GM23338 (cell line): ENCODE measurements around the gene HS6ST1. TPM values are rescaled to one million over a fixed set of nuclear protein-coding genes. Genes with fewer than 3 reads are reported as not detected.

Source experiments
- ATAC-seq: fragments of 200-7000 bp; cut with Tn5 transposase; 3 replicates; pipeline ENCODE4 v1.9.1; 2020
- DNase-seq: peaks from one replicate; pipeline ENCODE4 v3.0.0-alpha.2; 2015; ENCODE audit warnings: low spot score
- H2AFZ ChIP-seq: fragments of 200-600 bp; sonication (generic); 2 replicates; pipeline ENCODE4 v1.8.0; 2016; ENCODE audit warnings: antibody characterized with exemption, mild to moderate bottlenecking, moderate library complexity
- H3F3A ChIP-seq: fragments of 200-600 bp; sonication (generic); replicated peaks from 2 replicates; pipeline ENCODE4 v1.8.0; 2017; ENCODE audit warnings: antibody characterized with exemption, mixed run types, low read depth
- H3K27ac ChIP-seq: fragments of 200-600 bp; sonication (generic); 2 replicates; pipeline ENCODE4 v1.6.1; 2016; ENCODE audit warnings: low read depth
- H3K27me3 ChIP-seq: fragments of 200-600 bp; sonication (generic); 2 replicates; pipeline ENCODE4 v1.8.0; 2016; ENCODE audit warnings: mild to moderate bottlenecking, mixed run types, moderate library complexity; ENCODE audit not compliant: insufficient read depth
- H3K36me3 ChIP-seq: fragments of 200-600 bp; sonication (generic); 2 replicates; pipeline ENCODE4 v1.8.0; 2016; ENCODE audit warnings: mild to moderate bottlenecking; ENCODE audit not compliant: insufficient read depth
- H3K4me1 ChIP-seq: fragments of 200-600 bp; sonication (generic); 2 replicates; pipeline ENCODE4 v1.8.0; 2016; ENCODE audit warnings: mild to moderate bottlenecking, moderate library complexity; ENCODE audit not compliant: insufficient read depth
- H3K4me2 ChIP-seq: fragments of 200-600 bp; sonication (generic); 2 replicates; pipeline ENCODE4 v1.7.1; 2017; ENCODE audit warnings: mixed run types
- H3K4me3 ChIP-seq: fragments of 200-600 bp; sonication (generic); 2 replicates; pipeline ENCODE4 v1.6.1; 2016; ENCODE audit warnings: mixed run types
- H3K79me2 ChIP-seq: fragments of 200-600 bp; sonication (generic); replicated peaks from 2 replicates; pipeline ENCODE4 v1.8.0; 2017; ENCODE audit warnings: mild to moderate bottlenecking; ENCODE audit not compliant: insufficient read depth
- H3K9me2 ChIP-seq: fragments of 200-600 bp; sonication (generic); 2 replicates; pipeline ENCODE4 v1.8.0; 2017; ENCODE audit not compliant: insufficient read depth
- H4K20me1 ChIP-seq: fragments of 200-600 bp; sonication (generic); replicated peaks from 2 replicates; pipeline ENCODE4 v1.8.0; 2017; ENCODE audit warnings: mild to moderate bottlenecking; ENCODE audit not compliant: insufficient read depth
- H3K27ac Mint-ChIP-seq: 2 replicates; pipeline ENCODE4 v1.8.0; 2020; ENCODE audit warnings: inconsistent platforms, mild to moderate bottlenecking, moderate library complexity, mixed read lengths
- H3K27me3 Mint-ChIP-seq: 3 replicates; pipeline ENCODE4 v1.8.0; 2022; ENCODE audit warnings: low read depth, mild to moderate bottlenecking, moderate library complexity, mixed read lengths, inconsistent platforms; ENCODE audit not compliant: insufficient read depth, poor library complexity
- H3K36me3 Mint-ChIP-seq: 3 replicates; pipeline ENCODE4 v1.8.0; 2021; ENCODE audit warnings: low read depth, mild to moderate bottlenecking, inconsistent platforms, moderate library complexity, mixed read lengths
- H3K4me1 Mint-ChIP-seq: 3 replicates; pipeline ENCODE4 v1.8.0; 2020; ENCODE audit warnings: mild to moderate bottlenecking, inconsistent platforms, mixed read lengths
- H3K4me3 Mint-ChIP-seq: 3 replicates; pipeline ENCODE4 v1.8.0; 2021; ENCODE audit warnings: moderate library complexity, mild to moderate bottlenecking, inconsistent platforms, mixed read lengths
- H3K9me3 Mint-ChIP-seq: 3 replicates; pipeline ENCODE4 v1.8.0; 2020; ENCODE audit warnings: moderate library complexity, mild to moderate bottlenecking, inconsistent platforms, mixed read lengths
- ETS1 ChIP-seq: IDR thresholded peaks from 2 replicates; pipeline ENCODE4 v1.6.1; 2016; ENCODE audit warnings: antibody characterized with exemption
- EZH2 ChIP-seq: fragments of 200-600 bp; sonication (generic); IDR thresholded peaks from one replicate; pipeline ENCODE4 v1.8.0; 2017; ENCODE audit warnings: antibody characterized with exemption, mild to moderate bottlenecking, low read depth; ENCODE audit not compliant: unreplicated experiment
- EZH2phosphoT487 ChIP-seq: fragments of 200-600 bp; sonication (generic); IDR thresholded peaks from one replicate; pipeline ENCODE4 v1.8.1; 2018; ENCODE audit warnings: antibody characterized with exemption; ENCODE audit not compliant: unreplicated experiment
- JUNB ChIP-seq: IDR thresholded peaks from one replicate; pipeline ENCODE4 v1.6.1; 2016; ENCODE audit warnings: antibody characterized with exemption; ENCODE audit not compliant: unreplicated experiment
- NANOG ChIP-seq: IDR thresholded peaks from 2 replicates; pipeline ENCODE4 v1.6.1; 2016; ENCODE audit warnings: antibody characterized with exemption, borderline replicate concordance
- REST ChIP-seq: IDR thresholded peaks from one replicate; pipeline ENCODE4 v1.6.1; 2018; ENCODE audit warnings: antibody characterized with exemption; ENCODE audit not compliant: unreplicated experiment
- STAT1 ChIP-seq: IDR thresholded peaks from one replicate; pipeline ENCODE4 v1.6.1; 2016; ENCODE audit warnings: antibody characterized with exemption; ENCODE audit not compliant: unreplicated experiment
- polyA plus RNA-seq: library from polyadenylated mRNA; unstranded; fragments of >200 nt; fragmentation: Nextera tagmentation; extraction: Ambion mirVana; gene quantifications from 2 replicates; pipeline ENCODE4 v1.2.1, GENCODE V29; 2016
- total RNA-seq: library from RNA; depleted of rRNA; stranded (reverse); fragments of >200 nt; shearing (Covaris generic); gene quantifications from 2 replicates; pipeline ENCODE4 v1.2.3, GENCODE V29; 2014
- TF ChIP-seq, protein P1 (sequence below), 2 experiments: fragments of 200-600 bp in 1 of 2; sonication (generic) in 1 of 2; conservative IDR thresholded peaks; 2 replicates each; pipeline versions ENCODE4 v1.5.1 to v1.6.1; 2016 to 2017; ENCODE audit warnings: antibody characterized with exemption in 2 of 2, low read depth in 2 of 2, mild to moderate bottlenecking in 2 of 2, moderate library complexity in 1 of 2

Gene HS6ST1
- total and polyA plus RNA-seq, 2 experiments from 2014 or later: 21.1 to 106 TPM

DNA sequence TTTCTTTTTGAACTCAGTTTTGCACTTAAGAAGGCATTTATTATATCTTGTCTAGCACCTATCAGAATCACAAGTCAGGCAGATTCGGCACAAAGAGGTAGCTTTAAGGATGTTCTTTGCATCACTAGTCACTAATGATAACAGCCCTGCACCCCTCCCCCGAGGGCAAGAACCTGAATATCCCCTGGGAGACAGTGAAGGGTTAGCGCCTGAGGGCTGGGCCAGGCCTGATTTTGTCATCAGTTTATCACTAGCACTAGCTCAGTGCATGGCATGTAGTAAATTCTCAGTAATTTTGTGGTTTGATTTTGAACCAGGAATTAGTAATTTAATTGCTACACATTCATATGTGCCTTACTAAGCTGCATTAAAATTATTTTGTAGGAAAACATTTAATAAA is 23.9 kb upstream of the HS6ST1 start (continued):
- TF ChIP-seq EZH2phosphoT487 (no peak), REST (no peak), NANOG (no peak), ETS1 (no peak), STAT1 (no peak), JUNB (no peak), EZH2 (no peak)
- TF ChIP-seq, protein P1, sequence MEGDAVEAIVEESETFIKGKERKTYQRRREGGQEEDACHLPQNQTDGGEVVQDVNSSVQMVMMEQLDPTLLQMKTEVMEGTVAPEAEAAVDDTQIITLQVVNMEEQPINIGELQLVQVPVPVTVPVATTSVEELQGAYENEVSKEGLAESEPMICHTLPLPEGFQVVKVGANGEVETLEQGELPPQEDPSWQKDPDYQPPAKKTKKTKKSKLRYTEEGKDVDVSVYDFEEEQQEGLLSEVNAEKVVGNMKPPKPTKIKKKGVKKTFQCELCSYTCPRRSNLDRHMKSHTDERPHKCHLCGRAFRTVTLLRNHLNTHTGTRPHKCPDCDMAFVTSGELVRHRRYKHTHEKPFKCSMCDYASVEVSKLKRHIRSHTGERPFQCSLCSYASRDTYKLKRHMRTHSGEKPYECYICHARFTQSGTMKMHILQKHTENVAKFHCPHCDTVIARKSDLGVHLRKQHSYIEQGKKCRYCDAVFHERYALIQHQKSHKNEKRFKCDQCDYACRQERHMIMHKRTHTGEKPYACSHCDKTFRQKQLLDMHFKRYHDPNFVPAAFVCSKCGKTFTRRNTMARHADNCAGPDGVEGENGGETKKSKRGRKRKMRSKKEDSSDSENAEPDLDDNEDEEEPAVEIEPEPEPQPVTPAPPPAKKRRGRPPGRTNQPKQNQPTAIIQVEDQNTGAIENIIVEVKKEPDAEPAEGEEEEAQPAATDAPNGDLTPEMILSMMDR (conservative IDR thresholded peaks at IDR 0.05; ENCODE audit: low read depth in 2 of 2): no peak

DNA sequence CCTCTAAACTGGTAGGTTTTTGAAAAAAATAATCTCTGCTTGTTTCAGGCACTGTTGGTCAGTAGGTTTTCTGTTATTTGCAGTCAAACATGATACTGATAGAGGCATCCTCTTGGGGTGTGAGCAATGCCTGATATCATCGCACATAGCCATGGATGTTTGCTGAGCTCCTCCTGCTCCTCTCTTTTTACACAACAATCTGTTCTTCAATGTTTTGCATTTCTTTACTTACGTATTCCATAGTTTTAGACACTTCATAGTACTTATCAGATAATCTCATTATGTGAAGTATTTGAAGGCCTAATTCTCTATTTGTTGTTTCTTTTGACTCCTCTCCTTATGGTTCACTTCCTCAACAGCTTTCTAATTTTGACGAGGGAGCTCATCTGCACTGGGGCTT is 23.0 kb upstream of the HS6ST1 start:
- Histone ChIP-seq H3K4me2 (no peak overlapping the region), H4K20me1 (no peaks in the 10 kb centered on the region), H3K79me2 (no peaks in the 10 kb centered on the region), H3K27me3 (no peaks in the 10 kb centered on the region), H3K4me3 (no peak overlapping the region), H3K36me3 (peaks cover 11% of the 10 kb centered on the region), H2AFZ (no peak overlapping the region), H3F3A (no peaks in the 10 kb centered on the region), H3K9me2 (peaks cover 15% of the 10 kb centered on the region), H3K4me1 (no peaks in the 10 kb centered on the region), H3K27ac (no peak overlapping the region)
- TF ChIP-seq EZH2: no peak
- TF ChIP-seq REST: no peak
- Mint-ChIP-seq H3K9me3 (peaks cover 29% of the 10 kb centered on the region), H3K27ac (no peak overlapping the region), H3K4me3 (no peak overlapping the region), H3K27me3 (peaks cover 3% of the 10 kb centered on the region), H3K36me3 (peaks cover 10% of the 10 kb centered on the region), H3K4me1 (no peaks in the 10 kb centered on the region)
- DNase-seq (no peak), ATAC-seq (no peak)
